HG03039 (cell line): ENCODE data around the gene PPP1R37.

Source experiments
- ATAC-seq: cut with Tn5 transposase; IDR thresholded peaks from one replicate; pipeline ENCODE4 v1.9.1; 2021; ENCODE audit warnings: mild to moderate bottlenecking, moderate library complexity; ENCODE audit not compliant: unreplicated experiment

The PPP1R37 gene

DNA sequence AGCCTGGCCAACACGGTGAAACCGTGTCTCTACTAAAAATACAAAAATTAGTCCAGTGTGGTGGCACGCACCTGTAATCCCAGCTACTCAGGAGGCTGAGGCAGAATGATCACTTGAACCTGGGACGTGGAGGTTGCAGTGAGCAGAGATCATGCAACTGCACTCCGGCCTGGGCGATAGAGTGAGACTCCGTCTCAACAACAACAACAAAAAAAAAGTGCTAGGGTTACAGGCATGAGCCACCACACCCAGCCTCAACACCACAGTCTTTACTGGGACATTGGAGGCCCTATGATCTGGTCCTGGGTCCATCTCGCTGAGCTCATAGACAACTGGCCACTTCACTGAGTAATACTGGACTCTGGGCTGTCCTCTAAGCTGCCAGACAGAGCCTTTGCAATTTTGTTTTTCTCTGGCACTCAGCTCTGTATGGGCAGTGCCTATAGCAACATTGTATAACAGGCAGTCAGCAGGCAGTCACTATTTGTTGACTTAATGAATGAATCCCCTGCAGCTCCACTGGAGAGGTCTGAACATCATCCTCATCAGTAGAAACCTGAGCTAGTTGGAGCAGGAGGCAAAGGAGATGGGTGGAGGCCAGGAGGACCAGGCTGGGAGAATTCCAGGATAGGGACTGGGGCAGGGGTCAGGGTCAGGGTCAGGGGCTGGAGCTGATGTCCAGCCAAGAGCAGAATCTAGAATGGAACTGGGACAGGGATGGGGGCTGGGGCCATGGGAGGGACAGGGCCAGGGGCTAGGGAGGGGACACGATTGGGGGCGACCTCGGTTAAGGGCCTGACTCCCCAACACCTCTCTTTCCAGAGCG, 93.7 kb downstream of the PPP1R37 start:
- ATAC-seq = no peak

DNA sequence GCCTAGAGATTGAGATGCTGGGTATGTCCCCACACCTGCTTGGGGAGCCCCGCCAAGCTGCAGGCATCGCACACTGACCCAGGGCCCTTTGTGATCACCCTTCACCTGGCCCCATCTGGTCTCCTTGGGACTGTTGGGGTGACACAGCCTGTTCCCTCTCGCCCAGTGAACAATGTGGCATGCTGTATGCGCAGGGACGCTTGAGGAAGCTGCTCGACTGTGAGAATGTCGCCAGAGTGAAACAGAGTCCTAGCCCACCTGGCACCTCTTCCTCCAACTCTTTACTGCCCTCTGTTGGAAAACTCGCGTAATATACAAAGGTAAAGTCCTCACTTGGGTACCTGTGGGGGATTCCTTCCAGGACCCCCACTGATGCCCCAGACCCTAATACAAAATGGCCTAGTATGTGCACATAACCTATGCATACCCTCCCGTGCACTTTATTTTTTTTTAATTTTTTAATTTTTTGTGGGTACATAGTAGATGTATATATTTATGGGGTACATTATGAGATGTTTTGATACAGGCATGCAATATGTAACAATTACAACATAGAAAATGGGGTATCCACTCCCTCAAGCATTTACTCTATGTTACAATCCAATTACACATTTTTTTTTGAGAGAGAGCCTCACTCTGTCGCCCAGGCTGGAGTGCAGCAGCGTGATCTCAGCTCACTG, 94.6 kb downstream of the PPP1R37 start:
- no peak for ATAC-seq

DNA sequence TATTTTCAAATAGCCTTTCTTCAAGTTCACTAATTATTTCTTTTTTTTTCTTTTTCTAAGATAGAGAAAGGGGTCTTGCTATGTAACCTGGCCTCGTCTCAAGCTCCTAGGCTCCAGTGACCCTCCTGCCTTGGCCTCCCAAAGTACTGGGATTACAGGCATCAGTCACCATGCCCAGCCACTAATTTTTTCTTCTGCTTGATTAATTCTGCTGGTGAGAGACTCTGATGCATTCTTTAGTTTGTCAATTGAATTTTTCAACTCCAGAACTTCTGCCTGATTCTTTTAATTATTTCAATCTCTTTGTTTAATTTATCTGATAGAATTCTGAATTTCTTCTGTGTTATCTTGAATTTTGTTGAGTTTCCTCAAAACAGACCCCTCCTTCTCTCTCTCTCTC, 97.0 kb downstream of the PPP1R37 start:
- no peak for ATAC-seq

DNA sequence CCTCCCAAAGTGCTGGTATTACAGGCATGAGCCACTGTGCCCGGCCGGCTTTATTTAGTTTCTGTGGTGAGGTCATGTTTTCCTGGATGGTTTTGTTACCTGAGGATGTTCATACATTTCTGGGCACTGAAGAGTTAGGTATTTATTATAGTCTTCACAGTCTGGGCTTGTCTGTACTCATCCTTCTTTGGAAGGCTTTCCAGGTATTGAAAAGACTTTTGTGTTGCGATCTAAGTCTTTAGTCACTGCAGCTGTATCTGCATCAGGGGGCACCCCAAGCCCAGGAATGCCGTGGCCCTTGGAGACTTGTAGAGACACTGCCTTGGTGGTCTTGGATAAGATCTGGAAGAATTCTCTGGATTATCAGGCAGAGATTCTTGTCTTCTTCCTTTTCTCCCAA, 98.4 kb downstream of the PPP1R37 start:
- ATAC-seq = no peak

DNA sequence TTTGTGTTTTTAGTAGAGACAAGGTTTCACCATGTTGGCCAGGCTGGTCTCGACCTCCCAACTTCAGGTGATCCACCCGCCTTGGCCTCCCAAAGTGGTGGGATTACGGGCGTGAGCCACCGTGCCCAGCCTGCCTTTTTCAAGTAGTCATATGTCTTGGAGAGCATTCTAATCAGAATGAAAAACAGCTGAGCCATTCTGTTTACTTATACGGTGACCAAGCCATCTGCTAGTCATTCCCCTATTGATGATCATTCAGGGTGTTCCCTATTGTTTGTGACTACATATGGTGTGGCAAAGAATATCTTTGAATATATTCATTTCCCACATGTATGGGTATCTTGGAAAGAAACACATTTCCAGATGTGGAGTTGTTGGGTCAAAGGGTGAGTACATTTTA, 102.8 kb downstream of the PPP1R37 start:
- ATAC-seq = no peak
